H9 (cell line): ENCODE measurements around the gene MAP1B. TPM values are rescaled to one million over a fixed set of nuclear protein-coding genes. Genes with fewer than 3 reads are reported as not detected.

Source experiments
- DNase-seq: peaks from one replicate; pipeline ENCODE4 v3.0.0-alpha.2; 2017
- H2AFZ ChIP-seq: one replicate; pipeline ENCODE4 v1.6.1; 2013; ENCODE audit warnings: mild to moderate bottlenecking, low read length, control low read depth, moderate library complexity
- H2AK5ac ChIP-seq: 2 replicates; pipeline ENCODE4 v1.6.1; 2013; ENCODE audit warnings: low read length, control low read depth, mixed read lengths; ENCODE audit not compliant: insufficient read length
- H2BK120ac ChIP-seq: one replicate; pipeline ENCODE4 v1.6.1; 2013; ENCODE audit warnings: low read depth, mild to moderate bottlenecking, low read length, control low read depth, inconsistent platforms; ENCODE audit not compliant: poor library complexity, severe bottlenecking
- H2BK12ac ChIP-seq: 2 replicates; pipeline ENCODE4 v1.6.1; 2013; ENCODE audit warnings: low read length, control low read depth, mixed read lengths, low read depth; ENCODE audit not compliant: insufficient read length
- H2BK15ac ChIP-seq: 2 replicates; pipeline ENCODE4 v1.6.1; 2013; ENCODE audit warnings: low read depth, low read length, control low read depth
- H2BK20ac ChIP-seq: one replicate; pipeline ENCODE4 v1.6.1; 2013; ENCODE audit warnings: low read depth, mild to moderate bottlenecking, low read length, control low read depth, inconsistent platforms; ENCODE audit not compliant: poor library complexity, severe bottlenecking
- H2BK5ac ChIP-seq: 2 replicates; pipeline ENCODE4 v1.6.1; 2013; ENCODE audit warnings: low read length, control low read depth, mixed read lengths; ENCODE audit not compliant: insufficient read length
- H3K14ac ChIP-seq: 2 replicates; pipeline ENCODE4 v1.6.1; 2013; ENCODE audit warnings: low read length, control low read depth; ENCODE audit not compliant: insufficient read depth
- H3K18ac ChIP-seq: 2 replicates; pipeline ENCODE4 v1.6.1; 2013; ENCODE audit warnings: low read depth, mild to moderate bottlenecking, mixed read lengths, low read length, control low read depth; ENCODE audit not compliant: insufficient read length
- H3K23ac ChIP-seq: 2 replicates; pipeline ENCODE4 v1.6.1; 2013; ENCODE audit warnings: low read length, control low read depth, mixed read lengths, low read depth; ENCODE audit not compliant: insufficient read length
- H3K23me2 ChIP-seq: 2 replicates; pipeline ENCODE4 v1.6.1; 2013; ENCODE audit warnings: low read depth, mild to moderate bottlenecking, mixed read lengths, low read length, control low read depth; ENCODE audit not compliant: insufficient read length, poor library complexity, severe bottlenecking
- H3K27ac ChIP-seq: 2 replicates; pipeline ENCODE4 v1.5.1; 2013; ENCODE audit warnings: low read length, control low read depth, mixed read lengths, low read depth; ENCODE audit not compliant: insufficient read length
- H3K27me3 ChIP-seq: 2 replicates; pipeline ENCODE4 v1.6.1; 2013; ENCODE audit warnings: low read length, control low read depth, inconsistent platforms; ENCODE audit not compliant: insufficient read depth
- H3K4ac ChIP-seq: 2 replicates; pipeline ENCODE4 v1.6.1; 2013; ENCODE audit warnings: low read depth, mild to moderate bottlenecking, control low read depth, inconsistent platforms, low read length, moderate library complexity
- H3K4me1 ChIP-seq: 2 replicates; pipeline ENCODE4 v1.6.1; 2013; ENCODE audit warnings: low read length, control low read depth, inconsistent platforms; ENCODE audit not compliant: insufficient read depth
- H3K4me2 ChIP-seq: 2 replicates; pipeline ENCODE4 v1.6.1; 2013; ENCODE audit warnings: low read length, control low read depth, mixed read lengths; ENCODE audit not compliant: insufficient read length, insufficient read depth
- H3K56ac ChIP-seq: 2 replicates; pipeline ENCODE4 v1.6.1; 2013; ENCODE audit warnings: low read depth, mild to moderate bottlenecking, mixed read lengths, low read length, control low read depth; ENCODE audit not compliant: insufficient read length
- H3K79me1 ChIP-seq: 2 replicates; pipeline ENCODE4 v1.6.1; 2013; ENCODE audit warnings: low read depth, mild to moderate bottlenecking, moderate library complexity, low read length, control low read depth, inconsistent platforms; ENCODE audit not compliant: insufficient read depth, poor library complexity, severe bottlenecking
- H3K79me2 ChIP-seq: 2 replicates; pipeline ENCODE4 v1.6.1; 2013; ENCODE audit warnings: low read length, control low read depth, inconsistent platforms; ENCODE audit not compliant: insufficient read depth
- H3K9ac ChIP-seq: 2 replicates; pipeline ENCODE4 v1.6.1; 2013; ENCODE audit warnings: low read length, control low read depth, mixed read lengths; ENCODE audit not compliant: insufficient read length; ENCODE audit errors: extremely low read depth
- H3K9me3 ChIP-seq: one replicate; pipeline ENCODE4 v1.6.1; 2013; ENCODE audit warnings: low read depth, low read length, inconsistent platforms; ENCODE audit not compliant: control insufficient read depth
- H3T11ph ChIP-seq: one replicate; pipeline ENCODE4 v1.6.1; 2013; ENCODE audit warnings: mild to moderate bottlenecking, low read length, control low read depth, inconsistent platforms
- H4K20me1 ChIP-seq: one replicate; pipeline ENCODE4 v1.6.1; 2013; ENCODE audit not compliant: control insufficient read depth, insufficient read length, insufficient read depth
- H4K5ac ChIP-seq: 2 replicates; pipeline ENCODE4 v1.6.1; 2013; ENCODE audit warnings: low read depth, mild to moderate bottlenecking, mixed read lengths, low read length, control low read depth; ENCODE audit not compliant: insufficient read length
- H4K8ac ChIP-seq: replicated peaks from 2 replicates; pipeline ENCODE4 v1.6.1; 2013; ENCODE audit warnings: low read length, control low read depth, mixed read lengths, low read depth; ENCODE audit not compliant: insufficient read length
- H4K91ac ChIP-seq: 2 replicates; pipeline ENCODE4 v1.6.1; 2013; ENCODE audit warnings: low read depth, mild to moderate bottlenecking, moderate library complexity, mixed read lengths, low read length, control low read depth; ENCODE audit not compliant: insufficient read length
- H3K27ac Mint-ChIP-seq, 3 experiments: 2 replicates in 2 of 3; 3 replicates in 1 of 3; pipeline ENCODE4 v1.8.0; 2020 to 2021; ENCODE audit warnings: mixed read lengths in 3 of 3, mild to moderate bottlenecking in 1 of 3, moderate library complexity in 1 of 3
- H3K27me3 Mint-ChIP-seq: 2 replicates; pipeline ENCODE4 v1.8.0; 2021; ENCODE audit warnings: low read depth, mild to moderate bottlenecking, moderate library complexity, mixed read lengths
- H3K36me3 Mint-ChIP-seq, 3 experiments: 2 replicates in 2 of 3; 3 replicates in 1 of 3; pipeline ENCODE4 v1.8.0; 2020 to 2021; ENCODE audit warnings: low read depth in 3 of 3, mixed read lengths in 3 of 3; ENCODE audit not compliant: insufficient read depth in 1 of 3
- H3K4me1 Mint-ChIP-seq, 2 experiments: 2 replicates each; pipeline ENCODE4 v1.8.0; 2020; ENCODE audit warnings: mixed read lengths in 2 of 2
- H3K4me3 Mint-ChIP-seq, 2 experiments: 2 replicates in 1 of 2; 3 replicates in 1 of 2; pipeline ENCODE4 v1.8.0; 2020 to 2021; ENCODE audit warnings: mild to moderate bottlenecking in 2 of 2, mixed read lengths in 2 of 2, moderate library complexity in 1 of 2
- H3K9me3 Mint-ChIP-seq, 2 experiments: 2 replicates in 1 of 2; 3 replicates in 1 of 2; pipeline ENCODE4 v1.8.0; 2020; ENCODE audit warnings: mild to moderate bottlenecking in 2 of 2, mixed read lengths in 2 of 2, moderate library complexity in 1 of 2
- CTCF ChIP-seq: fragments of 200-600 bp; sonication (generic); conservative IDR thresholded peaks from 3 replicates; pipeline ENCODE4 v1.8.0; 2021; ENCODE audit warnings: antibody characterized with exemption, mild to moderate bottlenecking
- WGBS: extraction: QIAGEN DNeasy Blood & Tissue Kit; methylation state at CpG from one replicate; pipeline ENCODE4 v1.1.7; 2013; ENCODE audit warnings: missing lambda C conversion rate, low lambda C conversion rate, mixed read lengths; ENCODE audit not compliant: insufficient read length; ENCODE audit errors: extremely low coverage; 5-methylcytosine and 5-hydroxymethylcytosine counted together
- total RNA-seq: library from RNA; stranded (reverse); gene quantifications from 2 replicates; pipeline ENCODE4 v1.2.1, GENCODE V29; 2021

The MAP1B gene
- total RNA-seq, 1 experiment from 2014 or later = 67.5 TPM

- H3K4me1 Mint-ChIP-seq = peaks cover 21 to 25% of the 10 kb centered on the region in 2 experiments
- WGBS = no CpG with 5 or more reads among the region's 1 CpG
- no peak overlapping the region for H3K18ac ChIP-seq
- no peak overlapping the region for H3K4me3 Mint-ChIP-seq
- H3K9ac ChIP-seq = no peak overlapping the region
- no peak overlapping the region for H4K8ac ChIP-seq
- H3K4me1 ChIP-seq = peaks cover 3% of the 10 kb centered on the region
- H4K5ac ChIP-seq = no peak overlapping the region
- H2BK5ac ChIP-seq = no peak overlapping the region
- no peak overlapping the region for H2BK15ac ChIP-seq
- H3K4me2 ChIP-seq = no peak overlapping the region
- H4K91ac ChIP-seq = no peak overlapping the region
- no peaks in the 10 kb centered on the region for H4K20me1 ChIP-seq
- no peak overlapping the region for H3K23ac ChIP-seq
- H3K79me2 ChIP-seq = no peaks in the 10 kb centered on the region
- TF ChIP-seq CTCF = no peak
- no peaks in the 10 kb centered on the region for H3K27me3 ChIP-seq
- no peaks in the 10 kb centered on the region for H3K9me3 Mint-ChIP-seq
- H3K27ac ChIP-seq = no peak overlapping the region
- H3T11ph ChIP-seq = no peak overlapping the region
- no peaks in the 10 kb centered on the region for H3K27me3 Mint-ChIP-seq
- no peak overlapping the region for H3K14ac ChIP-seq
- H2AFZ ChIP-seq = no peak overlapping the region
- no peak overlapping the region for H2BK12ac ChIP-seq
- H3K4ac ChIP-seq = no peak overlapping the region
- DNase-seq = no peak
- peaks cover 3% of the 10 kb centered on the region for H3K79me1 ChIP-seq
- no peaks in the 10 kb centered on the region for H3K23me2 ChIP-seq
- no peak overlapping the region for H2AK5ac ChIP-seq
- H3K36me3 Mint-ChIP-seq = peaks cover 0 to 6% (median 2%) of the 10 kb centered on the region in 3 experiments; a peak in 3 of 7 replicates
- no peak overlapping the region for H3K56ac ChIP-seq
- no peak overlapping the region for H2BK120ac ChIP-seq
- no peaks in the 10 kb centered on the region for H3K9me3 ChIP-seq
- peak overlapping the region; percentile 25 to 71 (median 59); a peak in 4 of 7 replicates for H3K27ac Mint-ChIP-seq
- no peak overlapping the region for H2BK20ac ChIP-seq
Measured at GRCh38 chr5:72251386-72251785, 144.1 kb downstream of the MAP1B start.
